ENCODE results near the gene ITGB6. TPM values are rescaled to one million over a fixed set of nuclear protein-coding genes. Genes with fewer than 3 reads are reported as not detected.
A peak's percentile ranks its signal among the peaks of the same experiment; 100 is the strongest.

Gene ITGB6
- total and polyA plus RNA-seq, 2 of the 4 experiments (the other 2 are of a cell fraction): under 0.01 TPM; not detected in 1

DNA sequence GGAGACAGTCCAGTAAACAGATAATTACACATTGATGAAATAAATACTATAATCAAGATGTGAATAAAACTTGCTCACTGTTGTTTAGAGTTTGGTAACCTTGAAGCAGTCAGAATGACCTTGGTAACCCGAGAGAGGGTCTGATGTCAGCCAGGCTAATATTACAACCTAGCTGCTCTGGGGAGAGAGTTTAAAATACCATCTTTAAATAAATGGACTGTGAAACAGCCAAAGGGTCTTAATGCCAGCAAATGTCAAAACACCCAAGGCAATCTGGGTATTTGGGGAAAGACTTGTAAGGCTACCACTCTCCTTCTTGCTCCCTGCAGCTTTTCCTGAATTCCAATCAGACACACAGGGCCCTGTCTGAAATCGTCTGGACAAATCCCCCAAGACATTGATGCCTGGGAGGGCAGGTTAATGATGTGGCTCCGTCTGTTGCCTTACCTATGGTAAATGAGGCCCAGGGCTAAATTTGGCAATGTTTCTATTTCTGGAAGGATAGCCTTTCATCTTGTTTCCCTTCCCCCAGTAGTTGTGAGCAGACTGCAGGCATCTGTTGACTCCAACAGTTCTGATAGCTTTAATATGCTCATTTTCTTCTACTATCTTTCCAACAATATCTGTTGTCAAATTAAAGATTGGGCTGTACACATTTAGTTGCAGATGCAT, 43.0 kb upstream of the ITGB6 start:
- Histone ChIP-seq H2BK5ac (ENCODE audit: low read depth, low read length, poor library complexity, severe bottlenecking) (no peak overlapping the region), H2BK120ac (ENCODE audit: low read depth, low read length) (0 out of 2 replicates have a peak overlapping the region, but pooled peaks have one; percentile 11), H3K4ac (ENCODE audit: low read depth, low read length) (no peak overlapping the region), H2AK9ac (replicated peaks; ENCODE audit: low read depth, low read length, poor library complexity) (no peak overlapping the region), H2BK15ac (ENCODE audit: low read depth, low read length) (no peak overlapping the region), H3K9ac (ENCODE audit: low read depth, low read length) (no peak overlapping the region), H3K56ac (ENCODE audit: extremely low read depth, insufficient read depth, low read length) (no peak overlapping the region), H3K23ac (ENCODE audit: low read depth, low read length) (no peak overlapping the region), H3K27me3 (ENCODE audit: control insufficient read depth, insufficient read depth, low read length) (no peaks in the 10 kb centered on the region), H4K20me1 (ENCODE audit: insufficient read depth, low read length) (no peaks in the 10 kb centered on the region), H3K79me1 (ENCODE audit: low read depth in 1 of 2, low read length in 2 of 2) (no peaks in the 10 kb centered on the region), H3K14ac (replicated peaks; ENCODE audit: low read depth, low read length) (peak overlapping the region; percentile 4; the same call in 1 of the 2 replicates), H3K9me1 (ENCODE audit: insufficient read depth, low read length) (no peaks in the 10 kb centered on the region; the same call in 1 of the 2 replicates), H3K9me3 (ENCODE audit: control insufficient read depth, insufficient read depth, low read length) (no peaks in the 10 kb centered on the region), H2AFZ (replicated peaks; ENCODE audit: low read length, poor library complexity) (no peak overlapping the region), H3K4me3 (ENCODE audit: insufficient read depth, low read depth, low read length) (no peak overlapping the region), H3K4me2 (ENCODE audit: low read depth, low read length) (no peak overlapping the region), H2AK5ac (ENCODE audit: low read depth, low read length) (0 out of 2 replicates have a peak overlapping the region, but pooled peaks have one; percentile 54), H4K5ac (ENCODE audit: low read depth, low read length) (no peak overlapping the region), H2BK20ac (ENCODE audit: low read depth, low read length) (no peak overlapping the region), H3K4me1 (ENCODE audit: control insufficient read depth, insufficient read depth, low read length) (peaks cover 7% of the 10 kb centered on the region), H3K36me3 (ENCODE audit: control insufficient read depth, insufficient read depth, low read length) (no peaks in the 10 kb centered on the region), H4K91ac (ENCODE audit: insufficient read depth, low read depth, low read length) (no peak overlapping the region; the same call in 1 of the 2 replicates), H3K27ac (ENCODE audit: insufficient read depth, low read length) (no peak overlapping the region), H4K8ac (ENCODE audit: low read depth in 2 of 2, low read length in 2 of 2) (no peak overlapping the region), H3K18ac (ENCODE audit: low read depth, low read length) (peak overlapping the region; percentile 26; the same call in 1 of the 2 replicates)
- intact Hi-C loops (cut with micrococcal nuclease) (no loop called here), in situ Hi-C loops (cut with MboI; ENCODE audit: low sequenced_read_pairs) (no loop called here), dilution Hi-C loops (cut with HindIII; ENCODE audit: low sequenced_read_pairs, unreplicated experiment) (no loop called here)
- no CpG with 5 or more reads among the region's 3 CpGs for WGBS, 2 experiments (ENCODE audit: extremely low coverage in 2 of 2, insufficient read length in 1 of 2)
- no peak for TF ChIP-seq MXI1 (IDR thresholded peaks at IDR 0.05; ENCODE audit: borderline replicate concordance, low read depth, low read length)
- ChIA-PET CTCF (no interaction called here), POLR2A (ENCODE audit: unreplicated experiment) (no interaction called here)
- ATAC-seq (ENCODE audit: low read depth) (no peak), DNase-seq (no peak)
- BruUV-seq (replicated peaks): no TSS peak
